Measurements from ENCODE around the gene C17orf50.

The C17orf50 gene

GRCh38 chr17:35725058-35725457 lies 35.6 kb upstream of the C17orf50 start:
- no peak overlapping the region for H3K27ac ChIP-seq

GRCh38 chr17:35725802-35726126 lies 34.9 kb upstream of the C17orf50 start:
- peaks cover 0 to 41% (median 8%) of the 10 kb centered on the region in 11 experiments; a peak in 12 of 22 replicates for H4K20me1 ChIP-seq
- H3K36me3 ChIP-seq: peaks cover 61 to 79% (median 75%) of the 10 kb centered on the region in 11 experiments
- H3K4me1 ChIP-seq: peaks cover 17 to 29% (median 24%) of the 10 kb centered on the region in 10 experiments
- TF ChIP-seq Cebpa-rat (IDR thresholded peaks at IDR 0.05): no peak
- H3K27me3 ChIP-seq: no peaks in the 10 kb centered on the region
- H3K4me2 ChIP-seq: peak overlapping the region in 6 of 11 experiments; percentile 0 to 66 (median 24); a peak in 6 of 22 replicates
- H3K9ac ChIP-seq: no peak overlapping the region
- H3K4me3 ChIP-seq: no peak overlapping the region
- no peak overlapping the region for H3K27ac ChIP-seq
- H3K9me3 ChIP-seq (replicated peaks in 1 of 11): no peaks in the 10 kb centered on the region

More at GRCh38 chr17:35725058-35725457, 35.6 kb upstream of the C17orf50 start:
- H3K36me3 ChIP-seq: peaks cover 64 to 81% (median 79%) of the 10 kb centered on the region in 11 experiments
- peaks cover 0 to 41% (median 8%) of the 10 kb centered on the region in 11 experiments; a peak in 12 of 22 replicates for H4K20me1 ChIP-seq
- H3K27me3 ChIP-seq: no peaks in the 10 kb centered on the region
- no peaks in the 10 kb centered on the region for H3K9me3 ChIP-seq (replicated peaks in 1 of 11)
- no peak overlapping the region for H3K4me3 ChIP-seq
- no peak overlapping the region for H3K9ac ChIP-seq
- H3K4me1 ChIP-seq: peaks cover 10 to 22% (median 17%) of the 10 kb centered on the region in 10 experiments
- no peak for TF ChIP-seq Cebpa-rat (IDR thresholded peaks at IDR 0.05)
- H3K4me2 ChIP-seq: 0 out of 22 replicates have a peak overlapping the region, but pooled peaks of 1 of the 11 experiments have one; percentile 0

- Histone ChIP-seq H3K4me1 (peaks cover 22 to 35% (median 30%) of the 10 kb centered on the region in 10 experiments), H3K27ac (no peak overlapping the region), H3K36me3 (peaks cover 55 to 74% (median 69%) of the 10 kb centered on the region in 11 experiments), H3K9ac (0 out of 22 replicates have a peak overlapping the region, but pooled peaks of 1 of the 11 experiments have one; percentile 30), H3K27me3 (peaks cover 0 to 4% (median 0%) of the 10 kb centered on the region in 11 experiments; a peak in 1 of 22 replicates), H3K9me3 (replicated peaks in 1 of 11) (no peaks in the 10 kb centered on the region), H3K4me2 (peak overlapping the region in 7 of 11 experiments; percentile 23 to 73 (median 57); a peak in 13 of 22 replicates), H4K20me1 (peaks cover 0 to 42% (median 8%) of the 10 kb centered on the region in 11 experiments; a peak in 12 of 22 replicates), H3K4me3 (no peak overlapping the region)
- TF ChIP-seq Cebpa-rat (IDR thresholded peaks at IDR 0.05): no peak
Observed at GRCh38 chr17:35726127-35726952, 34.3 kb upstream of the C17orf50 start.

GRCh38 chr17:35726953-35727460 lies 33.7 kb upstream of the C17orf50 start:
- peaks cover 49 to 67% (median 63%) of the 10 kb centered on the region in 11 experiments for H3K36me3 ChIP-seq
- TF ChIP-seq Cebpa-rat (IDR thresholded peaks at IDR 0.05): no peak

DNA sequence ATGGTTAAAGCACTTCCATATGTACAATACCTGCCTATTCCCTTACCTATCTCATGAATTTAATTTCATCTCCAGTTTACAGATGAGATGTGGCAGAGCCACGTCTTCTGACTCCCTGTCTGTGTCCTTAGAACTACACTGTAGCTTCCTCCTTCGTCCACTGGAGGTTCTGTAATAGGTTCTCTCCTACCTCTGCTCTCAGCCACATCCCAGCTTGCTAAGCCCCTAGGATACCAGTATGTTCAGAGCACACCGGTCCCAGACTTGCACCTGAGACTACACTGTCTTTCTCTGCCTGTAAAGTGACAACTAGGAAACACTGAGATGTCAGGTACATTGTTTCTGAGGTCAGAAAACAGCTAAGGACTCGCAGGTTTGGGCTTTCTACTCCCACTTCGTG lies 33.1 kb upstream of the C17orf50 start:
- no peak for TF ChIP-seq Cebpa-rat (IDR thresholded peaks at IDR 0.05)
- peaks cover 42 to 62% (median 56%) of the 10 kb centered on the region in 11 experiments for H3K36me3 ChIP-seq
- H3K4me2 ChIP-seq: no peak overlapping the region
- H3K4me1 ChIP-seq: peaks cover 23 to 43% (median 38%) of the 10 kb centered on the region in 10 experiments
- no peak overlapping the region for H3K27ac ChIP-seq
- peaks cover 0 to 14% (median 0%) of the 10 kb centered on the region in 11 experiments; a peak in 2 of 22 replicates for H3K27me3 ChIP-seq
- no peak overlapping the region for H3K9ac ChIP-seq
- no peak overlapping the region for H3K4me3 ChIP-seq
- H4K20me1 ChIP-seq: peaks cover 0 to 49% (median 9%) of the 10 kb centered on the region in 11 experiments; a peak in 15 of 22 replicates
- H3K9me3 ChIP-seq (replicated peaks in 1 of 11): no peaks in the 10 kb centered on the region

More at GRCh38 chr17:35726953-35727460, 33.7 kb upstream of the C17orf50 start:
- H3K4me2 ChIP-seq: peak overlapping the region in 6 of 11 experiments; percentile 41 to 73 (median 58); a peak in 8 of 22 replicates
- H3K27ac ChIP-seq: no peak overlapping the region
- H3K27me3 ChIP-seq: peaks cover 0 to 7% (median 0%) of the 10 kb centered on the region in 11 experiments; a peak in 2 of 22 replicates
- H4K20me1 ChIP-seq: peaks cover 0 to 43% (median 8%) of the 10 kb centered on the region in 11 experiments; a peak in 12 of 22 replicates
- H3K9ac ChIP-seq: no peak overlapping the region
- no peaks in the 10 kb centered on the region for H3K9me3 ChIP-seq (replicated peaks in 1 of 11)
- H3K4me3 ChIP-seq: no peak overlapping the region
- H3K4me1 ChIP-seq: peaks cover 23 to 37% (median 31%) of the 10 kb centered on the region in 10 experiments

- Histone ChIP-seq H3K9ac (no peak overlapping the region), H3K4me2 (no peak overlapping the region), H3K36me3 (peaks cover 33 to 52% (median 47%) of the 10 kb centered on the region in 11 experiments), H3K27me3 (peaks cover 0 to 15% (median 0%) of the 10 kb centered on the region in 11 experiments; a peak in 2 of 22 replicates), H3K9me3 (replicated peaks in 1 of 11) (no peaks in the 10 kb centered on the region), H4K20me1 (peaks cover 0 to 51% (median 15%) of the 10 kb centered on the region in 11 experiments; a peak in 16 of 22 replicates), H3K4me1 (peaks cover 23 to 53% (median 41%) of the 10 kb centered on the region in 10 experiments), H3K27ac (no peak overlapping the region), H3K4me3 (no peak overlapping the region)
- no peak for TF ChIP-seq Cebpa-rat (IDR thresholded peaks at IDR 0.05)
Observed at GRCh38 chr17:35728551-35728950, 32.1 kb upstream of the C17orf50 start.

GRCh38 chr17:35729405-35729833 lies 31.3 kb upstream of the C17orf50 start:
- 0 out of 22 replicates have a peak, but pooled peaks of 1 of the 11 experiments have one; percentile 28 for TF ChIP-seq Cebpa-rat (IDR thresholded peaks at IDR 0.05)
- no peak overlapping the region for H3K9ac ChIP-seq
- H3K4me2 ChIP-seq: no peak overlapping the region
- H3K27me3 ChIP-seq: peaks cover 0 to 15% (median 0%) of the 10 kb centered on the region in 11 experiments; a peak in 2 of 22 replicates
- H3K27ac ChIP-seq: no peak overlapping the region
- peaks cover 0 to 55% (median 17%) of the 10 kb centered on the region in 11 experiments; a peak in 16 of 22 replicates for H4K20me1 ChIP-seq
- peaks cover 23 to 55% (median 43%) of the 10 kb centered on the region in 10 experiments for H3K4me1 ChIP-seq
- peaks cover 25 to 44% (median 39%) of the 10 kb centered on the region in 11 experiments for H3K36me3 ChIP-seq
- no peak overlapping the region for H3K4me3 ChIP-seq
- no peaks in the 10 kb centered on the region for H3K9me3 ChIP-seq (replicated peaks in 1 of 11)

- H3K4me2 ChIP-seq: peak overlapping the region; percentile 70 to 99 (median 84)
- no peak overlapping the region for H3K27ac ChIP-seq
- no peaks in the 10 kb centered on the region for H3K9me3 ChIP-seq (replicated peaks in 1 of 11)
- H3K4me3 ChIP-seq: peak overlapping the region in 1 of 10 experiments; percentile 69; a peak in 1 of 20 replicates
- H3K4me1 ChIP-seq: peaks cover 22 to 53% (median 42%) of the 10 kb centered on the region in 10 experiments
- no peak overlapping the region for H3K9ac ChIP-seq
- peaks cover 0 to 58% (median 17%) of the 10 kb centered on the region in 11 experiments; a peak in 16 of 22 replicates for H4K20me1 ChIP-seq
- peaks cover 0 to 15% (median 0%) of the 10 kb centered on the region in 11 experiments; a peak in 2 of 22 replicates for H3K27me3 ChIP-seq
- peaks cover 14 to 33% (median 28%) of the 10 kb centered on the region in 11 experiments; a peak in 21 of 22 replicates for H3K36me3 ChIP-seq
- TF ChIP-seq Cebpa-rat (IDR thresholded peaks at IDR 0.05): no peak
Observed at GRCh38 chr17:35730400-35731005, 30.2 kb upstream of the C17orf50 start.

Measured in BLaER1 treated with 17β-estradiol and CSF1 and Interleukin-3, amounts not matched to agents 10 nM and 100 nM (cell line).